HG02610 (cell line): ENCODE data around the gene ZNF808.
"Not testable (repeated sequence)": the region's sequence is repeated elsewhere in the genome, so short reads cannot be mapped to it uniquely, and the experiment has no call there.

Experiments used
- ATAC-seq: cut with Tn5 transposase; IDR thresholded peaks from one replicate; pipeline ENCODE4 v1.9.1; 2021; ENCODE audit warnings: mild to moderate bottlenecking, moderate library complexity; ENCODE audit not compliant: unreplicated experiment

The ZNF808 gene

DNA sequence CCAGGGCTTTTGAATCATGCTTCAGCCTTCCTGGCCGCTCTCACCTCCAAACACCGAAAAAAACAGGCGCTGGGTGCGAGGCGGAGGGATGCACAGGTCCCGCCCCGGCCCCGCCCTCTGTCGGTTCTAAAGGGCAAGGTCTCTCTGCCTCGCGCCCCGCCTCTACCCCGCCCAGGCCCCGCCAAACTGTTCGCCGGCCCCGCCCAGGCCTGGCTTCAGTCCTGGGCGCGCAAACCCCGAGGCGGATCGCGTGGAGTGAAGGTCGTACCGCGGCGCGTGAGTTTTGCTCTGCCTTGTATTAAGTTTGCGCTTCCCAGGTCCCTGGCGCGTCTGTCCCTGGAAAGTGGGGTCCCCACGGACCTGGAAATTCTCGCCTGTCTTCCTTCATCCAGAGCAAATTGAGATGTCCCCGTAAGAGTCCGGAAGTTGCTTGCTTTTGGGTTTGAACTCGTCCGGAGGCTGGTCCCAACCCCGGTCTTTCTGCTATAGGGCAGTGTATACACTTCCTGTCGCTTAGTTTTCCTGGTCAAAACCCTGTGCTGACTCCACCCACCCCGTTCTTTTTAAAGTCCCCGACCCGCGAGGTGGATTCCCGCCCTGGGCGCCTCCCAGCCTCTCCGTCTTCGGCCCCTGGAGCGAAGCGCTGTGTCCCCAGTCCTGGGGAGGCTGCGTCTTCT lies 8.4 kb downstream of the ZNF808 start:
- peak; percentile 78 for ATAC-seq

DNA sequence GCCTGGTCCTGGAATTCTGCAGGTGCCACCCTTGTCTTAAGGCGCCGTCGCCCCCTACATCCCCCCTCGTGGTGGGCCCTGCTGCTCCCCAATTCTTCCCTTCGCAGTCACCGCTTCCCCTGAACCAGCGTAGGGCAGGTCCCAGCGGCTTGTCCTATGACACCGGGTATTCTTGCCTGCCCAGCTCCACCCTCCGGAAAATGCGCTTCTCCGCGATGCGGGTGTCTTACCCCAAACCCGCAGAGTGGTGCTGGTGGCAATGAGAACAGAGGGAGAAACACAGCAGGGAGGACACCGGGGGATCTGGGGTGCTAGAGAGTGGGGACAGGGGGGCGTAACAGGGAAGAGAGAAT lies 9.0 kb downstream of the ZNF808 start:
- peak; percentile 18 for ATAC-seq

DNA sequence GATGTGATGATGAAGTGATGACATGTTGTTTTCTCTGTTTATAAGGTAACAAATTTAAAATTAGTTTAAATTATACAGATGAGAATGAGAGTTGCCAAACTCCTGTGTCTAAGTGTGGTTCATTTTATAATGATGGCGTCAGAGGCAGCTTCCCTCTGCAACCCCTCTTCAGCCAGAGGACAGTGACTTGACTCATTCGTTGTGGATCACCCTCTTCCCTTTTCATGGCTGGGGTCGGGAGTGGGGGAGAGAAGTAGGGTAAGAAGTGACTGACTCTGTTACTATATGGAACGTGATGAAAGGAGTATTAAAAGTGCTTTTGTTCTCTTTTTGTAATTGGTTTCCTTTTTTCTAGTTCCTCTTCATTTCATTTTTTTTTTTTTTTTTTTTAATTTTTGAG lies 11.3 kb downstream of the ZNF808 start:
- not testable (repeated sequence) for ATAC-seq

DNA sequence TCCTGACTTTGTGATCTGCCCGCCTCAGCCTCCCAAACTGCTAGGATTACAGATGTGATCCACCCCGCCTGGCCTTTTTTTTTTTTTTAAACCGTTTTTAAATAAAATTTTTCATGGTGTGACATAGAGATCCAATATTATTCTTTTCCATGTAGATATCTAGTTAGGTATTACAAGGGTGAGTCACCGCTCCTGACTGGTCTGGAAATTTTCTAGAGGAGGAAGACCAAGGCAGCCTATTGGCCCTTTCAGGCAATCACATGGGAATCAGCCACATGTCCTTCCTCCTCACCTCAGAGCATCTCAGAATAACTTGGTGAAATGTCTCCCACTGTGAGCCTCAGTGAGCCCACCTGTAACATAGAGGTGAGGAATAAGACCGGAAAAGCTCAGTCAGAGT lies 13.7 kb downstream of the ZNF808 start:
- not testable (repeated sequence) for ATAC-seq

DNA sequence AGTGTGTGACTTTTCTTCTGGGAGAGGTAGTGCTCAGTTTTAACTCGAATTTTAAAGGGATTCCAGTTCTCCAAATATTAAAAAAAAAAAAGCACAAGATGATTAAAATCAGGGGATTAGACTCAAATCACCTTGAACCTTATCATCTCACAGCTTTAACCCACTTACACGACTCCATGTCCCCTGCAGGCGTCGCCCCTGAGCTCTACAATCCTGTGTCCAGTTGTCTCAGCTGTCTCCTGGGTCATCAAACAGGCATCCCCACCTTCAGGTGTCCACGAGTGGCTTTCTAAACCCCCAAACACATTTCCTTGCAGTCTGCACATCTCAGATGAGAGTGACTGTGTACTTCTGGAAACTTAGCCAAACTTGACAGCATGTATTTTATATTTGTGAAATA lies 14.1 kb downstream of the ZNF808 start:
- no peak for ATAC-seq

DNA sequence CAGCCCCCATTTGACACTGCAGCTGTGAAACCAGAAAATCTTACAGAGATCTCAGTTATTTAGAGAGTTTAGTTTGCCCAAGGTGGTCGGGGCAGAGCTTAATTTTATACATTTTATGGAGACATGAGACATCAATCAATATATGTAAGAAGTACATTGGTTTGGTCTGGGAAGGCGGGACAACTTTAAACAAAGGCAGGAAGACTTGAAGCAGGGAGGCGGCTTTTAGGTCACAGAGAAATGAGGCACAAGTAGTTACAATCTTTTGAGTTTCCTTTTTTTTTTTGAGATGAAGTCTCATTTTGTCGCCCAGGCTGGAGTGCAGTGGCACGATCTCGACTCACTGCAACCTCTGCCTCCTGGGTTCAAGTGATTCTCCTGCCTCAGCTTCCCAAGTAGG lies 15.1 kb downstream of the ZNF808 start:
- not testable (repeated sequence) for ATAC-seq

DNA sequence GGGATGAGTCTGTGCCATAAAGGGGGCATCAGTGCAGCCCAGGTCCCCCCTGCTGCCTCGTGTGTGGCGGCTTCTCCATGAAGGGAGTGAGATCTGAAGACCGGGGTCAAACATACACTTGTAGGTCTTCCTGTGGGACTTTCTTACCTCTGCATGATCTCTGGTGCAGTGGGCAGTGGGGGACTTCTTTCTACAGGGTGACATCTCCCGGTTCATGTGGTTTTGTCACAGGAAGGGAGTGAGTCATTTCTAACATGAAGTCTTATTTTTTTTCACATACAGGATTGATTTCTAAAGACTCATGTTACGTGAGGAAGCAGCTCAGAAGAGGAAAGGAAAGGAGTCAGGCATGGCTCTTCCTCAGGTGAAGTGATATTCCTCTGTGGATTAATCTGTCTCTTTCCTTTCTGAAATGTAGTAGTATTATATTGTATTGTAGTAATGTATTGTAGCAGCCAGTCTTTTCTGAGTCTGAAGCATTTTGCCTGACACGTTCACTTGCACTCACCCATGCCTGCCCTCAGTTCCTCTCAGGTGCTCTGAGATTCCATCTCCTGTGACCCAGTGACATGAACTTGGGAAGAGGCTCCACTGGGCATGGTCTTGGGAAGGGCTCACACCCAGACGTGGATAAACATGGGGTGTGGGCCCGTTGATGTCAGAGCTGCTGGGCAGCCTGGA lies 15.7 kb downstream of the ZNF808 start:
- no peak for ATAC-seq

DNA sequence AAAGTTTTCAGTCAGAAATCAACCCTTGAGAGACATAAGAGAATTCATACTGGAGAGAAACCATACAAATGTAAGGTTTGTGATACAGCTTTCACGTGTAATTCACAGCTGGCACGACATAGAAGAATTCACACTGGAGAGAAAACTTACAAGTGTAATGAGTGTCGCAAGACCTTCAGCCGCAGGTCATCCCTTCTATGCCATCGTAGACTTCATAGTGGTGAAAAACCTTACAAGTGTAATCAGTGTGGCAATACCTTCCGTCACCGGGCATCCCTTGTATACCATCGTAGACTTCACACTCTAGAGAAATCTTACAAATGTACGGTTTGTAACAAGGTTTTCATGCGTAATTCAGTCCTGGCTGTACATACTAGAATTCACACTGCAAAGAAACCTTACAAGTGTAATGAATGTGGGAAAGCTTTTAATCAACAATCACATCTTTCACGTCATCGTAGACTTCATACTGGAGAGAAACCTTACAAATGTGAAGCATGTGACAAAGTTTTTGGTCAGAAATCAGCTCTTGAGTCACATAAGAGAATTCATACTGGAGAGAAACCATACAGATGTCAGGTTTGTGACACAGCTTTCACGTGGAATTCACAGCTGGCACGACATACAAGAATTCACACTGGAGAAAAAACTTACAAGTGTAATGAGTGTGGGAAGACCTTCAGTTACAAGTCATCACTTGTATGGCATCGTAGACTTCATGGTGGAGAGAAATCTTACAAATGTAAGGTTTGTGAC lies 26.9 kb downstream of the ZNF808 start:
- ATAC-seq, result no peak

DNA sequence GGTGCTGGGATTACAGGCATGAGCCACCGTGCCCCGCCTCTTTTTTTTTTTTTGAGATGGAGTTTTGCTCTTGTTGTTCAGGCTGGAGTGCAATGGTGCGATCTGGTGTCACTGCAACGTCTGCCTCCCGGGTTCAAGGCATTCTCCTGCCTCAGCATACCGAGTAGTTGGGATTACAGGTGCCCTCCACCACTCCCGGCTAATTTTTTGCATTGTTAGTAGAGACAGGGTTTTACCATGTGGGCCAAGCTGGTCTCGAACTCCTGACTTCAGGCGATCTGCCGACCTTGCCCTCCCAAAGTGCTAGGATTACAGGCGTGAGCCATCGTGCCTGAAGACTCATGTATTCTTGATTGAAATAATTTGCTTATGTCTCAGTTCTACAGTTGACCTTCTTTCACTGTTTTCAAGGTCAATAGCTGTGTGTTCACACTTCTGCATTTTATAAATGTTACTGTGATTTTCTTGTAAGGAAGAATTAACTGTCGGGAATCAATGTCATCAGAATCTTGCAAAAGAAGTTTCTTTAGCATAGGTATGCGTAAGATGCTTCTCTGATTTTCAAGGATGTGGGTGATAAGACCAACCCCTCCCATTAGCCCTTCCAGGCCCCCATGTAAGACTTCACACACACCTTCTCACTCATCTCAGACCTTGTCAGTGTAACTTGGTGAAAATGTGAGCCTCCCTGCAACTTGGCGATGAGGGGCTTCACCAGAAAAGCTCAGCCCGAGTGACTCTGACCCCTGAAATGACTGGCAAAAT lies 29.9 kb downstream of the ZNF808 start:
- ATAC-seq, result no peak

DNA sequence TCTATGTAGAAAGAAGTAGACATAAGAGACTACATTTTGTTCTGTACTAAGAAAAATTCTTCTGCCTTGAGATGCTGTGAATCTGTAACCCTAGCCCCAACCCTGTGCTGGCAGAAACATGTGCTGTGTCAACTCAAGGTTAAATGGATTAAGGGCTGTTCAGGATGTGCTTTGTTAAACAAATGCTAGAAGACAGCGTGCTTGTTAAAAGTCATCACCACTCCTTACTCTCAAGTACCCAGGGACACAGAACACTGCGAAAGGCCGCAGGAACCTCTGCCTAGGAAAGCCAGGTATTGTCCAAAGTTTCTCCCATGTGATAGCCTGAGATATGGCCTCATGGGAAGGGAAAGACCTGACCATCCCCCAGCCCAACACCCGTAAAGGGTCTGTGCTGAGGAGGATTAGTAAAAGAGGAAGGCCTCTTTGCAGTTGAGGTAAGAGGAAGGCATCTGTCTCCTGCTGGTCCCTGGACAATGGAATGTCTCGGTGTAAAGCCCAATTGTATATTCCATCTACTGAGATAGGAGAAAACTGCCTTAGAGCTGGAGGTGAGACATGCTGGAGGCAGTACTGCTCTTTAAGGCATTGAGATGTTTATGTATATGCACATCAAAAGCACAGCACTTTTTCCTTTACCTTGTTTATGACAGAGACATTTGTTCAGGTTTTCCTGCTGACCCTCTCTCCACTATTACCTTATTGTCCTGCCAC lies 31.4 kb downstream of the ZNF808 start:
- ATAC-seq, result not testable (repeated sequence)

DNA sequence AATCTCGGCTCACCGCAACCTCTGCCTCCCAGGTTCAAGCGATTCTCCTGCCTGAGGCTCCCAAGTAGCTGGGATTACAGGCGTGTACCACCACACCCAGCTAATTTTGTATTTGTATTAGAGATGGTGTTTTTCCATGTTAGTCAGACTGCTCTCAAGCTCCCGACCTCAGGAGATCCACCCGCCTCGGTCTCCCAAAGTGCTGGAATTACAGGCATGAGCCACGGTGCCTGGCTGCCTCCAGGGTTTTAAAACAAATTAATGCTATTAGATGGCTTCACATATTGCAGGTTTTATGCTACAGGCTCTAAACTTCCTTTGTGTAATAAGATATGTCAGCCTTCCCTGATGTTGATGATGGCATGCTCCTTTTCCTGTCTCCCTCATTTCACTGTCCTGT lies 34.1 kb downstream of the ZNF808 start:
- not testable (repeated sequence) for ATAC-seq

DNA sequence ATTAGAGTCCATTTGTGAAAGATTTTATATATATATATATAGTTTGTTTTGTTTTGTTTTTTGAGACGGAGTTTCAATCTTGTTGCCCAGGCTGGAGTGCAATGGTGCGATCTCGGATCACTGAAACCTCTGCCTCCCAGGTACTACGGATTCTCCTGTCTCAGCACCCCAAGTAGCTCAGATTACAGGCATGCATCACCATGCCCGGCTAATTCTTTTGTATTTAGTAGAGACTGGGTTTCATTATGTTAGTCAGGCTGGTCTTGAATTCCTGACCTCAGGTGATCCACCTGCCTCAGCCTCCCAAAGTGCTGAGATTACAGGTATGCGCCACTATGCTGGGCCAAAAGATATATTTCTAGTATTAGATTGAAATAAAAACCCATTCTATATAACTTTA lies 38.7 kb downstream of the ZNF808 start:
- ATAC-seq, result no peak

DNA sequence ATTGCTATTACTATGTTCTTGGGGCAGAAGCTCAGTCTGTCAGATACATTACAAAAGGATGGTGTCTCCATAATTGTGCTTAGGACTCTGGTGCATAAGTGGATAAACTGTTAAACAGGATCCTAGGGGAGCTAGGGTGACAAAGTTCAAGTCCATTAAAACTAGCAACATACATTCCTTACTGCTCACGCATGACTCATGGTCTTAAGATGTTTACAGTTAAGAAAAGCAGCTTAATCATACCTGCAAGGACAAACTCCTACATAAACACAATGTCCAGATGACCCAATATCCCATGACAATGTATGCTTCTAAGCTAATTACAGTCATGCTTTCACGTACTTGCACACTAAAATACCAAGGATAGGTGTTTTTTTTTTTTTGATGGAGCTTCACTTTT lies 39.1 kb downstream of the ZNF808 start:
- no peak for ATAC-seq

DNA sequence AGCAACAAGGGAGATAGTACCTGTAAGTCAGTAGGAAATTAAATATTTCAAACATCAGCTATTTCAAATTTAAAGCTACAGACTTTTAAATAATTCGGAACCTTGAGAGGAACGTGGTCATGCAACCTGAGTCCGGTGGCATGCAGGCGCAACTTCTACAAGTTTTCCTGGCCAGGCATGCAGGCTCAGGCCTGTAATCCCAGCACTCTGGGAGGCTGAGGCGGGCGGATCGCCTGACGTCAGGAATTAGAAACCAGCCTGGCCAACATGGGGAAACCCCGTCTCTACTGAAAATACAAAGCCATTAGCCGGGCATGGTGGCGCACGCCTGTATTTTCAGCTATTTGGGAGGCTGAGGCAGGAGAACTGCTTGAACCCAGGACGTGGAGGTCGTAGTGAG lies 40.5 kb downstream of the ZNF808 start:
- ATAC-seq, result no peak

DNA sequence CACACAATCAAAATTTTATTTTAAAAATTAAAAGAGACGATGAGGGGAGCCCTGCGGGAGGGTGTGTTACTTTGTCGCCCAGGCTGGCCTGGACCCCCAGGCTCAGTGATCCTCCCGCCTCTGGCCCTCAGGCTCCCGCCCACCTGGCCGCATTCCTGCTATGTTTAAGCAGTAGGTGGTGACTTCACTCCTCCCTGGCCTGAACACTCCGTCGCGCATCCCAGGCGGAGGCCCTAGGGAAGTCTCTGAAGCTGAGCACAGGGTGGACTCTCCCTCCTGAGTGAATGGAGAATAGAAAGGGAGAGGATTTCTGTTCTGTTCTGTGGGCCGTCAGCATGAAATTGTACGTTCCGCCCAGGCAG lies 42.2 kb downstream of the ZNF808 start:
- not testable (repeated sequence) for ATAC-seq

DNA sequence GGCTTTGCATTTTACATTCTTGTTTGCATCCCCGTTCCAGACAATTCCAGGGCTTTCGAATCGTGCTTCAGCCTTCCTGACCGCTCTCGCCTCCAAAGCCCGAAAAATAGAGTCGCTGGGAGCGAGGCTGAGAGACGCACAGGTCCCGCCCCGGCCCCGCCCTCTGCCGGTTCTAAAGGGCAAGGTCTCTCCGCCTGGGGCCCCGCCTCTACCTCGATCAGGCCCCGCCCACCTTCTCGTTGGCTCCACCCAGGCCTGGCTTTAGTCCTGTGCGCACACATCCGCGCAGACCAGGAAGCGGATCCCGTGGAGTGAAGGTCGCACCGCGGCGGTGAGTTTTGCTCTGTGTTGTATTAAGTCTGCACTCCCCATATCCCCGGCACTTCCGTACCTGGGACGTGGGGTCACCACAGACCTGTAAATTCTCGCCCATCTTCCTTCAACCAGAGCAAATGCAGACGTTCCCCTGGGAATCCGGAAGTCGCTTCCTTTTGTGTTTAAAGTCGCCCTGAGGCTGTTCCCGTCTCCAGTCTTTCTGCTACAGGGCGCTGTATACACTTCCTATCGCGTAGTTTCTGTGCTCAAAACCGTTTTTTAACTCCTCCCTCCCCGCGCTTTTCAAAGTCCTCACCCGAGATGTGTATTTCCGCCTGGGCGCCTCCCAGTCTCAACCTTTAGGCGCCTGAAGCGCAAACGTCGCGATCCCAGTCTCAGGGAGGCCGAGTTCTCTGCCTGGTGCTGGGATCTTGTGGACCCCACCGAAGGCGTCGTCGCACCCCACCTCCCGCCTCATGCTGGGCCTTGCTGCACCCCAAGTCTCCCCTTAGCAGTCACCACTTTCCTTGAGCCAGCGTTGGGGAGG lies 42.8 kb downstream of the ZNF808 start, which contains the start of gene ZNF701:
Gene ZNF701 (plus strand): TSS at position 288 of the 862 bp plus-strand sequence. CDS start 3,861 bp downstream, outside the sequence.
- peak; percentile 94 for ATAC-seq

DNA sequence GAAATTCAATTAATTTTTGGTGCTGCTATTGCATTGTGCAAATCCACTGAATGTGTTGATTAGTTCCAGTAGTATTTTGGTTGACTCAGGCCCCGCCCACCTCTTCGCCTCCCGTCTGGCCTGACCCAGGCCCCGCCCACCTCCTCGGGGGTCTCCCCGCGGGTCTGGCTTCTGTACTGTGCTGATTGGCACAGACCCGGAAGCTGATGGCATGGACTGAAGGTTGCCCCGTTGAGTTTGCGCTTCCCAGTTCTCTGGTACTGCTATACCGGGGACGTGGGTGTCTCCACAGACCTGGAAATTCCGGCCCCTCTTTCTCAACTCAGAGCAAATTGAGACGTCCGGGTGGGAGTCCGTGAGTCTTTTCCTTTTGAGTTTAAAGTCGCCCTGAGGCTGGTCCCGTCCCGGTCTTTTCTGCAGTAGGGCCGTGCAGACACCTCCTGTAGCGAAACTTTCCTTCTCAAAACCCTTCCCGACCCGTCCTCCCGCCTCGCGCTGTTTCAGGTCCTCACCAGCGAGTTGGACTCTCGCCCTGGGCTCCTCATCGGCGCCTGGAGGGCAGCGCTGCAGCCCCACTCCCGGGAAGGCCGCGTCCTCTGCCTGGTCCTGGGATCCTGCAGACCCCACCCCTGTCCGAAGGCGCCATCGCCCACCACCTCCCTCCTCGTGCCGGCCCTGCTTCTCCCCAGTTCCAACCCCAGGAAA lies 57.4 kb downstream of the ZNF808 start:
- no peak for ATAC-seq

DNA sequence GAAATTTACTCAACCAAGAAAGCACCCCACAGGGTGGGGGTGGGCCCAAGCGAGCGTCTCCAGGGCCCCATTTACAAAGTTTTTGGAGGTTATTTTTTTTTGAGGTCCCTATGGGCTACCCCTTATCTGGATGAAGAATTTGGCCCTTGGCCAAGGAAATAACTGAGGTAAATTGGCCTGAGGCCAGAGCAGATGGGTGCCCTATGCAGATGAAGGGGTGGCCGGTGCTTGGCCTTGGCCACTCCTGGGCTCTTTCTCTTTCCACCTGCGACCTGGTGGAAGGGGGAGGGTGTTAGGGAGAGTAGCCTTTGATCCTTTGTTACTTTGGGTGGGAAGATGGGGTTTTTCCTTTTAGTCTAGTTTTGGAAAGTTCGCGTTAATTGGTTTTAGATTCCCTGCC lies 58.1 kb downstream of the ZNF808 start:
- ATAC-seq, result no peak

DNA sequence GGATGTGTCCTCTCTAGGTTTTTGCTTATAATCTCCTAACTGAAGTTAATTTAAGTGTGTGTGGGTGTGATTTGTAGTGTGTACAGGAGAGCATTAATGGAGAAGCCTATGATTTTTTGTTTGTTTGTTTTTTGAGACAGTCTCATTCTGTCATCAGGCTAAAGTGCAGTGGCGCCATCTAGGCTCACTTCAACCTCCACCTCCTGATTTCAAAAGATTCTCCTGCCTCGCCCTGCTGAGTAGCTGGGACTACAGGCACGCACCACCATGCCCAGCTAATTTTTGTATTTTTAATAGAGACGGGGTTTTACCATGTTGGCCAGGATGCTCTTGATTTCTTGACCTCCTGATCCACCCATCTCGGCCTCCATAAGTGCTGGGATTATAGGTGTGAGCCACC lies 63.3 kb downstream of the ZNF808 start:
- no peak for ATAC-seq
